ENCODE measurements around the gene THOP1.
A peak's percentile ranks its signal among the peaks of the same experiment; 100 is the strongest.
"Not testable (repeated sequence)": the region's sequence is repeated elsewhere in the genome, so short reads cannot be mapped to it uniquely, and the experiment has no call there.

The THOP1 gene

DNA sequence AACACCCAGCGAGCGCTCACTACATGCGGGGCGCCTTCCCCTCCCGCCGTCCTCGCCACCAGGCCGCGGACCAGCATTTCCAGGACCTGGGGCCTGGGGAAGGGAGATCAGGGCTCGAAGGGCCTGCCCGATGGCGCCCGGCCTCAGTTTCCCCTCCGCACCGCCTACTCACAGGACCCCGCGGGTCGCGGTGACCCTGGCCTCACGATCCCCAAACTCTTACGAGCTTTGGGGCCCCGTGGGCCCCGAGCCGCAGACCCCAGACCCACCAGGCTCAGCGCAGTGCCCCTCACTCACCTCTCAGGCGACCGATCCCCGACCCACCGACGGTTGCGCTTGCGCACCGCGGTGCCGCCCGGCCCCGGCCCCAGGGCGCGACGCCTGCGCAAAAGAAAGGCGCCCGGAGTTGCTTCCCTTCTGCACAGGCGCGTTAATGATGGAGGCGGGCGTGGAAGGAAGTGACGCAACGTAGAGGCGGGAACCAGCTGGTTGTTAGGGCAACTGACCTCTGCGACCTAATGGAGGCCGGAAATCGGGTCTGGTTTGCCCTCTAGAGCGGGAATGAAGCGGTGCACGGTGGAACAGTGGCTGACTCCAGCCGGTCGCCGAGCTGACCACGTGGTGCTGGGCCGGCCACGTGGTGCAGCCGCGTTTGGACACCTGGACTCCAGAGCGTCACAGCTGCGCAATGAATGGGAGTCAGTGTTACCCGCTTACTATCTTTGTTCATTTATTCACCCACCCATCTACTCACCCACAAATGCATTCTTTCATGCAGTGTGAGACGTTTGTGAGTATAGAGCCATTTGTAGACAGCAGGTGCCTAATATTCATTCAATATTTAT lies 2.1 kb upstream of the THOP1 start, which contains the start of gene SGTA:
Gene SGTA (minus strand): TSS at position 338 of the 845 bp plus-strand sequence. CDS start 14,205 bp downstream, outside the sequence.
- DNase-seq (ENCODE audit: low read depth): peak; percentile 99

DNA sequence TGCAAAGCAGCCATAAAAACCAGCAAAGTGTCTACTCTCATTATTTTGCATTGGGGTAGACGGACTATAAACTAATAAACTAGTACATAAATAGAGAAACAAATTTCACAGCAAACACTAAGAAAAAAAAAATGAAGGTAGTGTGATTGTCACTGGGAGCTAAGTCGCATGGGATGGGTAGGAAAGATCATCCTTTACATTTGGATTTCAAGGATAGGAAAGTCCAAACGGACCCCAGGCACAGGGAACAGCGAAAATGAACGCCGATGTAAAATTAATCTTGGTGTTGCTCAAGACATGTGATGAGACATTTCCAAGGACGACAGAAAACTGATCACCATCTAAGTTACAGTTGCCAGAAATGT lies 1.5 kb upstream of the THOP1 start:
- DNase-seq (ENCODE audit: low read depth): no peak

DNA sequence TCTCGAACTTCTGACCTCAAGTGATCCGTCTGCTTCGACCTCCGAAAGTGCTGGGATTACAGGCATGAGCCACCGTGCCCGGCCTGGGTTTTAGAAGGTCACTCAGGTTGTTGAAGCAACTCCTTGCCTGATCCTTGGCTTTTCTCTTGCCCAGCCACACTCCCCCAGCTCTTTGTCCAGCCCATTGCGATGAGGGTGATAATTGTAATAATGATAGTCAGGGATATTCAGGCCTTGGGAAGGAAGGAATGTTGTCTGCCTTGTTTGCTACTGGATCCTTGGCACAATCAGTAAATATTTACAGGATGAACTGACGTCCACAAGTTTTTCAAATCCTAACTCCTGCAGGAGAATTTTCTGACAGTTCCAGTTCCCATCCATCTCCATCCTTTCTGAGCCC lies 1.8 kb downstream of the THOP1 start:
- DNase-seq (ENCODE audit: low read depth): no peak

DNA sequence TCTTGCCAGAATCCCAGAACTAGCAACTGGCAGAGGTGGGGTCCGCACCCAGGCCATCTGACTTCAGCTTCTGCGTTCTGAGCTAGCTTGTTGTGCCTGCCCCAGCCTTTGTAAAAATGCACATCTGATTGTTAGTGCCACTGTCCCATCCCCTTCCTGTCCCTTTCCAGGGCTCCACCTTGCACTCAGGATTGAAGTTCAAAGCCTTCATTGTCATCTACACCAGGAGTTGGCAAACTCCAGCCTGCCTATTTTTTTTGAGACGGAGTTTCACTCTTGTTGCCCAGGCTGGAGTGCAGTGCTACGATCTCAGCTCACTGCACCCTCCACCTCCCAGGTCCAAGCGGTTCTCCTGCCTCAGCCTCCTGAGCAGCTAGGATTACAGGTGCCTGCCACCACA lies 2.9 kb downstream of the THOP1 start:
- DNase-seq (ENCODE audit: low read depth): no peak

DNA sequence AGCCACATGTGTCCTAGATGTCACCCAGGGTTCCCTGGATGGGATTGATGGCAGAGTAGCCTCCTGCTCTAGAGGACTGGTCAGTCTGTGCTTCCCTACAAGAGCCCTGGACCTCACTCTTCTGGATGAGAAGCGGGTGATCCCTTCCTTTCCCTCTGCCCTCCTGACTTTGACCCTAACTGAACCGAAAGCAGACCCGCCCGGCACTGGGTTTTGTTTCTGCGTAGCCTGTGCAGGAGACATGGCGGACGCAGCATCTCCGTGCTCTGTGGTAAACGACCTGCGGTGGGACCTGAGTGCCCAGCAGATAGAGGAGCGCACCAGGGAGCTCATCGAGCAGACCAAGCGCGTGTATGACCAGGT lies 4.9 kb downstream of the THOP1 start:
- no peak for DNase-seq (ENCODE audit: low read depth)

DNA sequence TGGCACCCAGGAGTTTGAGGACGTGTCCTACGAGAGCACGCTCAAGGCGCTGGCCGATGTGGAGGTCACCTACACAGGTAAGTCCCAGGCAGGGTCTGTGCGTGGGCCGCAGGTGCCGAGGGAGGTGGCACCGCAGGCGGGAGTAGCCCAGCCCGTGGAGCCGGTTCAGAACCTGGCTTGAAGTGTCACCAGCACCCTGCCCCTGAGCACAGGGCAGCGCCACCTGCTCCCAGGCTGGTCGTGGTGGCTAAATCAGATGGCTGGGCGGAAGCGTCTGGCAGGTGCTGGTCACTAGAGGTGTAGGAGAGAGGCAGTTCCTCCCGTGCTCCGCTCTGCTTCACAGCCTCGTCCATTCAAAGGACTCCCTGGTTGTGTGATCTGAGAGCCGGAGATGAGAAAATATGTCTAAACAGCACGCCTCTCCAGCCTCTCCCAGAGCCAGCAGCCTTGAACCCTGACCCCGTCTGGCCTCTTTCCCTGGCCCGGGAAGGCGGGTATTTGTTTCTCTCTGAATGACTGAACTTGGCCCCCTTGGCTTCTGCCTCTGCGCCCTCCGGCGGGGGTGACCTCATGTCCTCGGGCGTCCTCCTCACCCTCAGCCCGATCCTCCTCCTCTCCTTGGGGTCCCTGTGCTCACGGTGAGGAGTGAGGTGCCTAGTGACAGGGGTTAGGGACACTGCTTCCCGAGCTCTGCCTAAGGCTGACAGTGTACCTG lies 5.4 kb downstream of the THOP1 start:
- no peak for DNase-seq (ENCODE audit: low read depth)

DNA sequence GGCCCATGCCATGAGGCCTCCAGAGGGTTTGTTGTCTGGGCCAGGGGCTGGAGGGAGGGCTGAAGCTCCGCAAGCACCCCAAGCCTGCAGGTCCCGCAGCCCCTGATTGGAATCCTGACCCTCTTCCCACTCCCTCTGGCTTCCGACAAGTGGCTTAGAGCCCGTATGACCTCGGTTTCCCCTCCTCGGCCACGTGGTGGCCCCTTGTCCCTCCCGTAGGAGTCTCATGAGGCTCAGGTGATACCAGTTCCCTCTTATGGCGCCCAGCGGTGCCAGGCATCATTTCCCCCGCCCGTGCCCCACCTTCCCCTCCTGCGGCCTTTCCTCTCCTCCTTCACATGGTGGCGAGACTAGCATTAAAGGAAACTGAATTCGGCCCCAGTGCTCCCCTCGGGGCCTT lies 6.1 kb downstream of the THOP1 start:
- no peak for DNase-seq (ENCODE audit: low read depth)

DNA sequence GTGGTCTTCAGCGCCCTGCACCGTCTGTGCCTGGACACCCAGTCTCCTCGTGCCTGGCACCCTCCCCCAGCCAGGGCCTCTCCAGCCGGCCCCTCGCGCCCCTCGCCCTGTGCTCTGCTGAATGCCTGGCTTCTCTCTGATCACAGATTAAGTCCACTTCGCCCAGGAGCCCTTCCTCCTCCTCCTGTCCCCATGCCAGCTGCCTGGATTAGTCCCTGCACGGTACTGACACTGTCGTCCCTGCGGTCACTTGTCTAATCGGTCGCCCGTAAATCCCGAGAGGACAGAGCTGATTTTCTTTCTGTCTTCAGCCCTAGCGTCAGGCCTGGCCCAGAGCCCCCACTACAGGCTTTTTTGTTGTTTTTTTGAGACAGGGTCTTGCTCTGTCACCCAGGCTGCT lies 6.6 kb downstream of the THOP1 start:
- no peak for DNase-seq (ENCODE audit: low read depth)

DNA sequence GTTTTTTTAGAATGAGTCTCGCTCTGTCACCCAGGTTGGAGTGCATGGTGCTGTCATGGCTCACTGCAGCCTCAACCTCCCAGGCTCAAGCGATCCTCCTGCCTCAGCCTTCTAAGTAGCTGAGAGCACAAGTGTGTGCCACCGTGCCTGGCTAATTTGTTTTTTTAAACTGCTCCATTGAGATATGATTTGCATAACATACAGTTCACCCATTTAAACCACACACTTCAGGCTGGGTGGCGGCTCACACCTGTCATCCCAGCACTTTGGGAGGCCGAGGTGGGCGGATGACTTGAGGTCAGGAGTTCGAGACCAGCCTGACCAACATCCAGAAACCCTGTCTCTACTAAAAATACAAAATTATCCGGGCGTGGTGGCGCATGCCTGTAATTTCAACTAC lies 7.4 kb downstream of the THOP1 start:
- not testable (repeated sequence) for DNase-seq (ENCODE audit: low read depth)

DNA sequence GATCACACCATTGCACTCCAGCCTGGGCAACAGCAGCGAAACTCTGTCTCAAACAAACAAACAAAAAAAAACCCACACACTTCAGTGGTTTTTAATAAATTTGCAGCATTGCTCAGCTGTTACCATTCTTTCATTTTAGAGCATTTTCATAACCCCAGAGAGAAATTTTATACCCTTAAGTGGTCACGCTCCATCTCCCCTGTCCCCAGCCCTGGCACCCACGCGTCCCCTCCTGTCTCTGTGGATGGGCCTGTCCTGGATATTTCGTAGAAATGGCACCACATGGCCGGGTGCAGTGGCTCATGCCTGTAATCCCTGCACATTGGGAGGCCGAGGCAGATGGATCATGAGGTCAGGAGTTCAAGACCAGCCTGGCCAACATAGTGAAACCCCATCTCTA lies 7.8 kb downstream of the THOP1 start:
- no peak for DNase-seq (ENCODE audit: low read depth)

DNA sequence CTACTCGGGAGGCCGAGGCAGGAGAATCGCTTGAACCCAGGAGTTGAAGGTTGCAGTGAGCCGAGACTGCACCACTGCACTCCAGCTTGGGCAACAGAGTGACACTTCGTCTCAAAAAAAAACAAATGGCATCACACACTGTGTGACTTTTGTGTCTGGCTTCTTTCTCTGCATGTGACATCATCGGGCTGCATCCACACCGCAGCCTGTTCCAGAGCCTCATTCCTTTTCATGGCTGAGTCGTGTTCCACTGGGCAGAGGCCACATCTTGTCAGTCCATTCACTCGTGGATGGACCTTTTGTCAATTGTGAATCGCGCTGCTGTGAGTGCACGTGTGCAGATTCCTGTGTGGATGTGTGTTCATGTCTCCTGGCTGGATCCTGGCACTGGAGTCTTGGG lies 8.3 kb downstream of the THOP1 start:
- no peak for DNase-seq (ENCODE audit: low read depth)

DNA sequence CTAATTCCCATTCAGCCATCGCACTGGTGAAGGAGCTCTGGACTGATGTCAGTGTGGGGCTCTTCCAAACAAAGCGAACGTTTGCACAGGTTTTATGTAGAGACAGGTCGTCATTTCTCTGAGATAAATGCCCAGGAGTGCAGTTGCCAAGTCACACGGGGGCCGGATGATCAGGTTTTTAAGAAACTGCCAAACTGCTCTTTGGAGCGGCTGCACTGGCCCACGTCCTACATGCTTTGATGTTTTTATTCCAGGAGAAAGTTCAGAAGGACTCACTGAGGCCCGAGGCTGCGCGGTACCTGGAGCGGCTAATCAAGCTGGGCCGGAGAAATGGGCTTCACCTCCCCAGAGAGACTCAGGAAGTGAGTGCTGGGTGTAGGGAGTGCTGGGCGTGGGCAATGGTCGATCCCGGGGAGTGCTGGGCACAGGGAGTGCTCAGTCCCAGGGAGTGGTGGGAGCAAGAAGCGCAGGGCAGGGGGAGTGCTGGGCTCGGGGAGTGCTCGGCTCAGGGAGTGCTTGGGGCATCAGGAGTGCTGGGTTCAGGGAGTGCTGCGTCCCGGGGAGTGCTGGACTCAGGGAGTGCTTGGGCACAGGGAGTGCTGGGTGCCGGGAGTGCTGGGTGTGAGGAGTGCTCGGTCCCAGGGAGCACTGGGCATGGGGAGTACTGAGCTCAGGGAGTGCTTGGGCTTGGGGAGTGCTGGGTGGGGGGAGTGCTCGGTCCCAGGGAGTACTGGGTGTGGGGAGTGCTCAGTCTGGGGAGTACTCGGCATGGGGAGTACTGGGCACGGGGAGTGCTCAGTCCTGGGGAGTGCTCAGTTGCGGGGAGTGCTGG lies 10.7 kb downstream of the THOP1 start:
- DNase-seq (ENCODE audit: low read depth): no peak

DNA sequence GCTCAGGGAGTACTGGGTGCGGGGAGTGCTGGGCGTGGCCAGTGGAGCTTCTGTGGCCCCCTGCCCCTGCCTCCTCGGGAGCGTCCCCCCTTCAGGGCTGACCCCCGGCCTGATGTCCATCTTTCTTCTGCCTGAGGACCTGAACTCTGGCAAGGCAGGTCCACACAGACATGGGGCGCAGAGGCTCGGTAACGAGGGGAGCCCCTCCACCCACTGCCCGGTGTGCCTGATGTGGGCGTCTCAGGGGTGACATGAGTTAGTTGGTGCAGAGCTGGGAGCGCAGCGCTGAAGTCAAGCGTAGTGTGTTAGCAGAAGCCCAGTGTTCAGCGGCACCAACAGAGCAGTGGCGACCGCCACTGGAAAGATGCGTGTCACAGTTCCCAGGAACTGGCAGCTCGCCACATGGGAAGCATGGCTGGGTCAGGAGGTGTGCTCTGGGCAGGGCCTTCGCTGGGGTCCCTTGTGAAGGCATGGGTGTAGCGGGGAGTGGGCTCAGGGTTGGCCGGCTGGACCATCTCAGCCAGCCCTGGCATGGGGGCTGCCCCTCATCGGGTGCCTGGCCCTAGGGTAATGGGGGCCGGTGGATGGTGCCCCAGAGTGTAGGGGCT lies 11.5 kb downstream of the THOP1 start:
- DNase-seq (ENCODE audit: low read depth): no peak

DNA sequence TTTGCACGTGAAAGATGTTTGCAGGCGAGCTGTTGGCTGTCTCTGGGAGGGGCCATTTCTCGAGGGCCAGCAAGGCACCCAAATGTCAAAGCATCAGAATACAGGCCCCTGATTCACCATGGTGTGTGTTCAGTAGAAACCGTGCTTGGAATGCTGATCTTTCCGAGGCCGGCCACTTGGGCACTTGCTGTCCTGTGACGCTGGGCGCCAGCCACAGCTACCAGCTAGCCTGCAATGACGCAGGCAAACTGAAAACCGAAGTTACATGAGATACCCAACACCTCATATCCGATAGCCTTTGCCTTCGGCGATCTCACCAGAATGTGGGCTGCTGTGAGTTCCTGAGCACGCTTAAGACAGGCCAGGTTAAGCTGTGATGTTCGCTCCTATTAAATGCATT lies 12.0 kb downstream of the THOP1 start:
- DNase-seq (ENCODE audit: low read depth): no peak

DNA sequence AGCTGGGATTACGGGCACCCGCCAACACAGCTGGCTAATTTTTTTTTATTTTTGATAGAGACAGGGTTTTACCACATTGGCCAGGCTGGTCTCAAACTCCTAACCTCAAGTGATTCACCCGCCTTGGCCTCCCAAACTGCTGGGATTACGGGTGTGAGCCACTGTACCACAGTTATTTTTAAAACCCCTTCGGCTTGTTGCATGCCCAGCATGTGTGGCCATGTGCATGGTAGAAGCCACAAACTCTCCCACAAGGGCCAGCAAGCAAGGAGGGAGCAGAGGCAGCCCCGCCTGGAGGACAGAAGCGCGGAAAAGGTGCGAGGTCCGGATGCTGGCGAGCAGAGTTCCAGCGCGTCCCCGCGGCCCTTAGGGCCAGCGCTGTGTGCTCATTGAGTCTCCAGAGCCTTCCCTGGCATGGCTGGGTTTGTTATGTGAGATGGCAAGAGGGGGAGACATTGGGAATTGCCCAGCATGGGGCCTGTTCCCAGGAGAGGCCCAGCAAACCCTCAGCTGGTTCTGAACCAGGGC lies 12.9 kb downstream of the THOP1 start:
- no peak for DNase-seq (ENCODE audit: low read depth)

DNA sequence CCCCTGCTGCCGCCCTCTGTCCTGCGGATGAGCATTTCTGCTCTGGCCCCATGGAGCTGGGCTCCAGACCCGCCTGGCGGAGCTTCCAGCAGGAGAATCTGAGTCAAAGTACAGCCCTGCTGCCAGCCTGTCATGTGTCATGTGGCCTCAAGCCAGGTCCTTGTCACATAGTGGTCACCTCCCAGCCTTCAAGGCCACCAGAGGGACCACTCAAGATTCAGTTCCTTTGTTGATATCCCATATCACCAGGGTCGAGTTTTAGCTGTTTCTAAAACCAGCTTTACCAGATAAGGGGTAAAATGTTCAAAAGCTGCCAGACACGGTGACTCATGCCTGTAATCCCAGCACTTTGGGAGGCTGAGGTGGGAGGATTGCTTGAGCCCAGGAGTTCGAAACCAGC lies 13.4 kb downstream of the THOP1 start:
- peak; percentile 19 for DNase-seq (ENCODE audit: low read depth)

DNA sequence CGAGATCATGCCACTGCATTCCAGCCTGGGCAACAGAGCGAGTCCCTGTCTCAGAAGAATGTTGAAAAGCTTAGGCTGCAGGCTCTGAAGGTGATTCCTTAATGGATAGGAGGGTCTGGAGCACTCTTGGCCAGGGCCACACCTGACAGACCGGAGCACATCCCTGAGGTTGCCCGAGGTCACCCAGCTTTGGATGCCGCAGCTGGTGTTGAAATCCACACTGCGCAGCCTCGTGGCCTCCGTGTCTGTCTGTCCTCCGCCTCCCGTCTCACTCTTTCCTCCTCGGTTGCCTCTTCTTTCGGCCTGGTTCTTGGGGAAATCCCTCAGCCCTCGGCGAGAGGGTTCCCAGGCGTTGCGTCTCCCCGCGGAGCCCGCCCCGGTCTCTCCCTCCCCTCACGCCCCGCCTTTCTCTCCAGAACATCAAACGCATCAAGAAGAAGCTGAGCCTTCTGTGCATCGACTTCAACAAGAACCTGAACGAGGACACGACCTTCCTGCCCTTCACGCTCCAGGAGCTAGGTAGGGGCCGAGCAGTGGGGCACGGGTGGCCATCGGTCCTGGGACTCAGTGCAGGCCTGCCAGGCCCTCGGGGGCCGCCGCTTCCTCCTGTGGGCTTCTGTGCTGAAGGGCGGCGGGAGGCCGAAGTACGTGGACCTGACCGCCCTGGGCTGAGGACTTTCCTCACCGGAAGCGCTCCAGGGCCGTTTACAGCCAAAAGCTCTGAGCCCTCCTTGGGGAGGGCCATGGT lies 14.1 kb downstream of the THOP1 start:
- DNase-seq (ENCODE audit: low read depth): no peak

DNA sequence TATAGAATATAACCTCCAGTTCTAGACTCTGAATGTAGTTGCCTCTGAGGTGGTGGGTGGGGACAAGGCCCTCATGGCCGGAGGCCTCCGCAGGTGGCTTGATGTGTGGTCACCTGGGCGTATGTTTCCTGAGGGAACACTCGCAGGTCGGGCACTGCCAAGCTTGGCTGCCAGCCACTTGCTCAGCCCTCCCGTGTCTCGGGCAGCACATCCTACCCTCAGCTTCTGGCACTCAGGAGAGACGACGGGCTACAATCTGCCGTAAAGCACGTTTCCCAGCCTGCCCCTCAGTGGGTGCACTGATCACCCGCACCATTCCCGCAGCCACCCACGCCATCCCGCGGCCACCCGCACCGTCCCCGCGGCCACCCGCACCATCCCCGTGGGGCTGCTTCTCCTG lies 15.2 kb downstream of the THOP1 start:
- no peak for DNase-seq (ENCODE audit: low read depth)

DNA sequence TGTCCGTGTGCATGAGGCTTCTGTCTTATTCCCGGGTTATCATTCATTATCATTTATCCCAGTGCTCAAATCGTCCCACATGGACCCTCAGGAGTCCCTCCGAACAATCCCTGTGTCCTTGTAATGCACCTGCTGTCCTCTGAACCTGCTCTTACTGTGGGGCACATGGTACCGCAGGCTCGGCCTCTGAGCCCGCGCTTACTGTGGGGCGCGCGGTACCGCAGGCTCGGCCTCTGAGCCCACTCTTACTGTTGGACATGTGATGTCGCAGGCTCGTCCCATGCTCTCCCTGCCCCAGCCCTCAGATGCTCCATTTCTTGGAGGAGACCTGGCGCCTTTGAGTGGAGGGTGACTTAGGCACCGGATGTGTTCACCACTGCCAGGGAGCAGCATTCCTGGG lies 17.5 kb downstream of the THOP1 start:
- no peak for DNase-seq (ENCODE audit: low read depth)

DNA sequence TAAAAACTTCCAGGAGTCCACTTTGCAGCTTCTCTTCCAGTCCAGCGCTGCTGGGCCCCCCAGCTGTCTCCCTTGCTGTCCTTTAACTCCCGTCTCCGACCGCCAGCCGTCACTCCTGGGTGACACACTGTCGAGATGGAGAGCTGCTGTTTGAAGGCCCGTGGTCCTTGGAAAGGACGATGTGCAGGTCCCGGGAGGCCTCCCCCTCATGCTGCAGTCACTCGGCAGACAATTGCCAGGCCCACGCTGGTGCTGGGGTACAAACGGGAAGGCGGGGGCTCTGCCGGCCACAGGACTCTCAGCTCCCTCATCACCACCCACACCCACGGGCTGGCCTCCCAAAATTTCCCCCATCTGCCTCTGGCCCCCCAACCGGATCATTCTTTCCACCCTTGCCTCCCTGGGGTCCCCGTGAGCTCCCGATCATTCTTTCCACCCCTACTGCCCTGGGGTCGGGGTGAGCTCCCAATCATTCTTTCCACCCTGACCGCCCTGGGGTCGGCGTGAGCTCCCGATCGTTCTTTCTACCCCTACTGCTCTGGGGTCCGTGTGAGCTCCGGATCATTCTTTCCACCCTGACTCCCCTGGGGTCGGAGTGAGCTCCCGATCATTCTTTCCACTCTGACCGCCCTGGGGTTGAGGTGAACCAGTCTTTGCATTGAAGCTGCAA lies 18.3 kb downstream of the THOP1 start:
- DNase-seq (ENCODE audit: low read depth): no peak
